MV-4-11 (cell line): ENCODE measurements around the gene PITPNB.

ENCODE experiments used
- DNase-seq: peaks from one replicate; lab custom pipeline; 2025; lab: John Stamatoyannopoulos, UW

The PITPNB gene

GRCh38 chr22:27919942-27920755, 1.1 kb upstream of the PITPNB start:
- DNase-seq, result no peak

GRCh38 chr22:27918341-27919221, 475 bp downstream of the PITPNB start:
- peak; percentile 4 for DNase-seq

- no peak for DNase-seq
These were observed 3.1 kb downstream of the PITPNB start for GRCh38 chr22:27915986-27916385.

DNA sequence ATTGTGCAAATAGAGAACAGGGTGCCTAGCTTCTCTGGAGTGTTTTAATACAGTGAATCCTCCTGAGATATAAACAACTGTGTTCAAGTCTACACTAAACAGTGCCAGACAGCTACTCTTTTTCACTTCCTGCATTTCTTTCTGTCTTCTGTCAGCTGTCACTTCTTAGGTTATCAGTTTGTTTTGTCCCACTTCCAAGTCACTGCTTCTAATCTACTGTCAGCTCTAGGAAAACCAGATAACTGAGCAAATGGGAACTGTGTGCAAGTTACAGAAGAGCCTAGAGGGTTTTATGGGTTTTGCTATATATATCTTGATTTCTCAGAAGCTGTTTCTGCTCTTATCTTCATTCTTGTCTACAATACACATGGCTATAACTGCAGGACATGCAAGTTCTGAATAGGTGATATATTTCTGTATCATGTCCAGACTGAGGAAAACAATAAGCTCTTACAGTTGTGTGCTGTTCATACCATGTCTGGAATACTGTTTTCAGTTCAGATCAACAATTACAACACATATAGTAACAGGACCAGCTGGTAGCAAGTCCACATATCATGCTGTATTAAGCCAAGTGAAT, 5.8 kb downstream of the PITPNB start:
- peak; percentile 35 for DNase-seq

DNA sequence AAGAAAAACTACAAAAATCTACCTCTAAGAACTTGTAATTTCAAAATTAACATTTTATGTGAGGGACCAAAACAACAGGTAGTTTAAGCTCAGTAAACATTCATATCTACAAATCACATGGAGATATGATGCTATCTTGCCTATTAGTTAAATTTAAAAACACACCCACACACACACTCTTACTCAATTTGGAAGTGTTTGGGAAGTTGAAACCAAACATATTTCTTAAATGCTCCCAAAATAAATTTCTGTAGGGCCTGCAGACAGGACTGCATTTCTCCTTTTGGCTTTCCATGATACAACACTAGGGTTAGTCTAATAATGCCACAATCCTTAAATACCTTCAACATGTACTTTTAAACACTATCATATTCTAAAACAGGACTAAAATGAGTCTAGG, 7.0 kb downstream of the PITPNB start:
- peak; percentile 31 for DNase-seq

- DNase-seq, result no peak
These were observed 7.7 kb downstream of the PITPNB start for GRCh38 chr22:27911330-27911729.

GRCh38 chr22:27906241-27906640, 12.8 kb downstream of the PITPNB start:
- DNase-seq, result no peak

- DNase-seq, result peak; percentile 53
These were observed 13.4 kb downstream of the PITPNB start for GRCh38 chr22:27905653-27906052.

GRCh38 chr22:27903805-27904473, 15.1 kb downstream of the PITPNB start:
- DNase-seq, result peak; percentile 65

DNA sequence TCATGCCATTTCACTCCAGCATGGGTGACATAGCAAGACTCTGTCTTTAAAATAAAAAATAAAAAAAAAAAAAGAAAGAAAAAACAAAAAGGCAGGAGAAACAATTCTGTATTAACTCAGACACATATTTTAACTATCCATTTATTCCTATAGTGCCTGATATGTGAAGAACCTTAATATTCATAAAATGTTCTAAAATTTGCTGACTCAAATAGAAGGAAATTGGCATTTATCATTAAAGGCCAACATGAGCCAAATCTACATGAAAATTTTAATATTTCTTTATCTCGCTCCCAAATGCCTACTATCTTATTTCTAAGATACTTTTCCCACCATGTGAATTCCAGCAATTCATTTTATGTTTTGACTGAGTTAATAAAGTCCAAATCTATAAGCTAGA, 18.9 kb downstream of the PITPNB start:
- no peak for DNase-seq

DNA sequence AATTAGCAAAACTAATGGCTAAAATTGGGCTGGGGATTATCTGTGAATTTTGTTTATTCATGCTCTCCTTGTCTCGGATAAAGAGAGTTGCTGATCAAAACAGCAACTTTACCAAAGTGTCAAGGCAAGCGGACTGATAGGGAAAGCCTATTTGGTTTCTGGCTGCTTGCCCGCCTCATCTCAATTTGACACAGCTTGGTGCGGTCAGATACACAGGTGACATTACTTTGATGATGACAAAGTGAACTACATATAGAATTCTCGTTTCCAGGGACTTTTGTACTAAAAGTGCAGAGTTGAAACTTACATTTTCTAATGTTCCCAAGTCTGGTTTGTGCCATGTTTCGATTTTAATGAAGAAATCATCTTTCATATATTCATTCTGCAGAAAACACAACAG, 22.8 kb downstream of the PITPNB start:
- no peak for DNase-seq

DNA sequence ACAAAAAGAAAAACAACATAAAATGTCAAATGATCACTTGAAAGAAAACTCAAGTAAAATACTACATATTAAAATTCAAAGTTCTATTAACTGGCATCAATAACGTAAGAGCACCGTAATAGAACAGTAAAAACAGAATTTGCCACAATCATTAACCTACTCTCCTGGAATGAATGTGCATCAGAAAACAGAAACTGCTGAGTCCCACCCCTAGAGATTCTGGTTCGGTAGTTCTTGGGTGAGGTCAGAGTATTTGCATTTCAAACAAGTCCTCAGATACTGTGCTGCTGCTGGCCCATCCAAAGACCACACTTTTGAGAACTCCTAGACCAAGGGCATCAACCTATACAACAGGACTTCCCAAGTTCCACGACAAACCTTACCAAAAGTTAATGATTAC, 23.5 kb downstream of the PITPNB start:
- DNase-seq, result no peak

GRCh38 chr22:27892811-27893210, 26.2 kb downstream of the PITPNB start:
- peak; percentile 12 for DNase-seq

DNA sequence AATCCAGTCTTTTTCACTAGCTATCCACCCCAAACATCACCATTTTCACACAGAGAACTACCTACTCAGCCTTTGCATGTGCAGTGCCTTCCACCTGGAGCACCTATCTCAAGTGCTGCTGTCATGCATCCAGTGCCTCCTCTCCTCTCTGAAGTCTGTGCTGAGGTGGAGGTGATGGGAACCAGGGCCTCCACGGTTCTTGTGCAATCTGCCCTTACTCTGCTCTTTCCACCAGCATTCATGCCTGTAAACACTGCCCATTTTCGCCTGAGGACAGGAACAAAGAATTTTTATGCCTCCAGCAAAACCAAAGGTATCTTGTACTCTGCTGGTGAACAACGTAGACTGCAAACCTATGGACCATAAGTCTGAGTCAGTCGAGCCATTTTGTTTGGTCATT, 27.0 kb downstream of the PITPNB start:
- DNase-seq, result no peak

- no peak for DNase-seq
These were observed 30.7 kb downstream of the PITPNB start for GRCh38 chr22:27888310-27888709.

GRCh38 chr22:27886843-27887151, 32.3 kb downstream of the PITPNB start:
- no peak for DNase-seq

DNA sequence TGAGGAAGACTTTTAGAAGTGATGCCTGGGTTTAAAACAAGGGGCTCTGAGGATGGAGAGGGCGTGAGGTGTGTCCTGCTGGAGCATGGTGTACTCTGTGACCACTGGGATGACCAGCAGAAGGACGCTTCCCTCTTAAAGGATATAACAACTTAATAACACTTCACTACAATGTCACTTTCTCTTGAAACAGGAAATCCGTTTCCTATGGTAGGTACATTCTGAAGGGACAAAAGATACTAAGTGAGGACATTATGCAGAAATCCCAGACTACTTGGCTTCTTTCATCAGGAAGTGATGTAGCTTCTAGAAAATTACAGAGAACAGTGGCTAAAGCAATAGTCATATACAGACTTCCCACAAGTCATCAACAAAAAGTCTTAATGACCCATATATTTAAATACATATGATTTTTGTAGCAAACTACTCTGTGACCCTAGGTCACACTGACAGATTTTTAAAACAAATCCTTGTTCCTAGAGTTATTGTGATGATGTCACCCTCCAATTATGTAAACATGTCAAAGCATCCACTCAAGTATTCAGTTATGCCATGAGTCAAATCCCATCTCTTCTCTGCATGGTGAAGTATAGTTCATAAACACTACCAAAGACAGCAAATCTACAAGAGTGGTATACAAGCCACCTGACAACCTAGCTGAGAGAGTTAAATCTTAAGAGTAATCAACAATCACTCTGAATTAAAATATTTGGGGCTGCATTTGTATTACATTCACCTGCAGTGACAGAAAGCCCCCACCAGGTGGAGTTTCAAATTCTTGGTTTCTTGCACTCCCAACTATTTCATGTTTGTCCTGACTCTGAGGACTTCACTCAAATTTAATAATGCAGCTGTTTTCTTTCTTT, 32.8 kb downstream of the PITPNB start:
- DNase-seq, result peak; percentile 20

DNA sequence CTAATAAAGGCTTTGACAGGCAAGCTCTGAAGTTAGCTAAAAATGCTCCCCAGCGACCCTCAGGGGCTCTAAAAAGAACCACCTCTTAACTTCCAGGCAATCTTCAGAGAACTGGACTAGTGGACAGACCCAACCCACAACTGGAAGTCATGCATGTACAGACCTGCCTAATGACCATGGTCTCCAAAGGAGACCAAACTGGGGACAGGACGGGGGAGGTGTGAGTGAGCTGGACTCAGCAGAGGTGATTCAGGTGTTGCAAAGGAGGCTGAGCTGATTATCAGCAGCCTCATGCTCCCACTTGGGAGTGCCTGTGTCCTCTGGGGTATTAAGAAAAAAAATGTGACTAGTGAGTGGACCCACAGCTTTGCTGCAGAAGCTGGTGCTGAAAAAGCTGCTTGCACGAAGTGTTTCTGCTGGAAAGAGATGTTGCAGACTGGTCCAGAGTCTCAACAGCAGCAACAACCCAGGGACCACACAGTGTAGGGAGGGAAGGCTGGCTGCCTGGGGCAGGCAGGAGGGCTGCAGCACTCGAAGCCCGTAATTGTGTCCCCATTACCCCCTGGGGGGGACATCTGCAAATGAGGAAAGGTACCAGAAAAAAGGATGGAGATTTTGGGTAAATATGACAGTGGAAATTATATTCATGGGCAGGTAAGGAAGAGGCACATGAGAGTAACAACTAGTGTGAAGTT, 35.3 kb downstream of the PITPNB start:
- DNase-seq, result no peak

GRCh38 chr22:27882507-27883290, 36.4 kb downstream of the PITPNB start:
- DNase-seq, result no peak

DNA sequence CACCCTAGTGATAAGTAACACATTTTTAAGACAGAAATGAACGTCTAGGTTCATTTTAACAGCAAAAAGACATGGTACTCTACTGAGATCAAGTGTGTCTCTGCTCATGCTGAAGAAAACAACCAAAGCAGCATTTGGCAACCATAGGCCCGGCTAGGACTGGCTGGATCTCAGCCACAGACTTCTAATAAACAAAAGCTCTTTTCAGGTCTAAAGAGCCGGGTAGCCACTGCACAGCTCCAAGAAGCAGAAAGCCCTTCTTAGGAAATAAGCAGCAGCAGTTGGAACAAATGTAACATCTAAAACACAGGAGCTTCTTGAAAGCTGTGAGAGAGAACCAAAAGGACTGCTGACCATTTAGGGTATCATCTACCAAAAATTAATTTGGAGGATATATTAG, 37.6 kb downstream of the PITPNB start:
- no peak for DNase-seq
